Activated naive CD8-positive, alpha-beta T cell treated with anti-CD3 and anti-CD28 coated beads, Interleukin-2, amount 50 U/mL, for 16 hours (primary cell): ENCODE measurements around the gene KRI1.
"Not testable (repeated sequence)": the region's sequence is repeated elsewhere in the genome, so short reads cannot be mapped to it uniquely, and the experiment has no call there.

Experiments
- DNase-seq: peaks from one replicate; pipeline ENCODE4 v3.0.0-alpha.2; 2020; ENCODE audit warnings: low read depth, low spot score

KRI1 gene

GRCh38 chr19:10575011-10575716 lies 9.4 kb upstream of the KRI1 start:
- no peak for DNase-seq

- DNase-seq: no peak
These were observed 8.7 kb upstream of the KRI1 start for GRCh38 chr19:10574462-10574861.

GRCh38 chr19:10573793-10574192 lies 8.0 kb upstream of the KRI1 start:
- DNase-seq: not testable (repeated sequence)

- DNase-seq: peak; percentile 99
These were observed 3.2 kb upstream of the KRI1 start, which contains the start of gene CDKN2D for GRCh38 chr19:10568826-10569651. Gene CDKN2D (minus strand): TSS chr19:10568979. CDS start chr19:10568653, 326 bp downstream.

GRCh38 chr19:10568062-10568825 lies 2.4 kb upstream of the KRI1 start:
- DNase-seq: no peak

GRCh38 chr19:10567656-10568055 lies 1.8 kb upstream of the KRI1 start:
- DNase-seq: no peak

GRCh38 chr19:10566658-10567410 lies 1.0 kb upstream of the KRI1 start:
- no peak for DNase-seq

- no peak for DNase-seq
These were observed 523 bp upstream of the KRI1 start for GRCh38 chr19:10566408-10566657.

GRCh38 chr19:10565028-10565566 lies 713 bp downstream of the KRI1 start:
- DNase-seq: no peak

GRCh38 chr19:10562609-10563008 lies 3.2 kb downstream of the KRI1 start:
- DNase-seq: no peak

GRCh38 chr19:10560154-10560553 lies 5.7 kb downstream of the KRI1 start:
- no peak for DNase-seq

- DNase-seq: no peak
These were observed 8.1 kb downstream of the KRI1 start for GRCh38 chr19:10557603-10558197.

GRCh38 chr19:10555610-10555973 lies 10.2 kb downstream of the KRI1 start:
- DNase-seq: no peak

- DNase-seq: no peak
These were observed 10.8 kb downstream of the KRI1 start for GRCh38 chr19:10554760-10555609.

- no peak for DNase-seq
These were observed 11.8 kb downstream of the KRI1 start for GRCh38 chr19:10553943-10554381.

- no peak for DNase-seq
These were observed 12.6 kb downstream of the KRI1 start for GRCh38 chr19:10553087-10553667.

- DNase-seq: no peak
These were observed 13.2 kb downstream of the KRI1 start for GRCh38 chr19:10552510-10553053.

- no peak for DNase-seq
These were observed 14.0 kb downstream of the KRI1 start for GRCh38 chr19:10551698-10552301.

GRCh38 chr19:10551006-10551405 lies 14.8 kb downstream of the KRI1 start:
- not testable (repeated sequence) for DNase-seq
